ENCODE results near the gene PRPF4. TPM values are rescaled to one million over a fixed set of nuclear protein-coding genes. Genes with fewer than 3 reads are reported as not detected.

Gene PRPF4
- total and polyA plus RNA-seq, 4 donors, result 7.5 to 20.6 (median 17.3) TPM

GRCh38 chr9:113315231-113315630, 39.8 kb downstream of the PRPF4 start:
- DNase-seq, result no peak
- Histone ChIP-seq H3K9ac (ENCODE audit: insufficient read depth in 1 of 2, low read length in 2 of 2) (no peak overlapping the region), H3K27me3 (ENCODE audit: control insufficient read depth in 3 of 3, insufficient read depth in 3 of 3, low read length in 2 of 3) (no peaks in the 10 kb centered on the region), H3K27ac (ENCODE audit: low read depth in 1 of 2, low read length in 1 of 2) (no peak overlapping the region), H3K4me3 (no peak overlapping the region), H3K4me1 (ENCODE audit: control insufficient read depth in 5 of 5, insufficient read depth in 5 of 5, low read length in 5 of 5) (peaks cover 0 to 6% (median under 1%) of the 10 kb centered on the region in 5 donors), H3K9me3 (ENCODE audit: control insufficient read depth in 4 of 4, insufficient read depth in 3 of 4, low read length in 3 of 4) (no peaks in the 10 kb centered on the region), H3K36me3 (ENCODE audit: control insufficient read depth in 4 of 4, insufficient read depth in 4 of 4, low read length in 4 of 4) (peaks cover 0 to 6% (median under 1%) of the 10 kb centered on the region in 4 donors)
- no peak for TF ChIP-seq CTCF (IDR thresholded peaks at IDR 0.05; ENCODE audit: control extremely low read depth, extremely low read depth)
- ATAC-seq (ENCODE audit: insufficient read depth, low FRiP score), result no peak

GRCh38 chr9:113316030-113316429, 40.6 kb downstream of the PRPF4 start:
- H3K36me3 ChIP-seq (ENCODE audit: control insufficient read depth in 4 of 4, insufficient read depth in 4 of 4, low read length in 4 of 4), result peaks cover 0 to 14% (median 2%) of the 10 kb centered on the region in 4 donors
- H3K9me3 ChIP-seq (ENCODE audit: control insufficient read depth in 4 of 4, insufficient read depth in 3 of 4, low read length in 3 of 4), result no peaks in the 10 kb centered on the region
- no peak overlapping the region for H3K27ac ChIP-seq (ENCODE audit: low read depth in 1 of 2, low read length in 1 of 2)
- WGBS, 2 donors, result 91 to 92% methylated on average over 4 of the region's 4 CpGs
- no peaks in the 10 kb centered on the region for H3K4me1 ChIP-seq (ENCODE audit: control insufficient read depth in 5 of 5, insufficient read depth in 5 of 5, low read length in 5 of 5)
- H3K27me3 ChIP-seq (ENCODE audit: control insufficient read depth in 3 of 3, insufficient read depth in 3 of 3, low read length in 2 of 3), result no peaks in the 10 kb centered on the region
- DNase-seq (no peak), ATAC-seq (ENCODE audit: insufficient read depth, low FRiP score) (no peak)
- H3K9ac ChIP-seq (ENCODE audit: insufficient read depth in 1 of 2, low read length in 2 of 2), result no peak overlapping the region
- no peak for TF ChIP-seq CTCF (IDR thresholded peaks at IDR 0.05; ENCODE audit: control extremely low read depth, extremely low read depth)
- no peak overlapping the region for H3K4me3 ChIP-seq

GRCh38 chr9:113317777-113318176, 42.3 kb downstream of the PRPF4 start:
- H3K4me3 ChIP-seq, result no peak overlapping the region
- ATAC-seq (ENCODE audit: insufficient read depth, low FRiP score) (no peak), DNase-seq (no peak)
- TF ChIP-seq CTCF (IDR thresholded peaks at IDR 0.05; ENCODE audit: control extremely low read depth, extremely low read depth), result no peak
- H3K4me1 ChIP-seq (ENCODE audit: control insufficient read depth in 5 of 5, insufficient read depth in 5 of 5, low read length in 5 of 5), result no peaks in the 10 kb centered on the region
- H3K27me3 ChIP-seq (ENCODE audit: control insufficient read depth in 3 of 3, insufficient read depth in 3 of 3, low read length in 2 of 3), result no peaks in the 10 kb centered on the region
- H3K36me3 ChIP-seq (ENCODE audit: control insufficient read depth in 4 of 4, insufficient read depth in 4 of 4, low read length in 4 of 4), result peaks cover 0 to 16% (median 3%) of the 10 kb centered on the region in 4 donors
- no peaks in the 10 kb centered on the region for H3K9me3 ChIP-seq (ENCODE audit: control insufficient read depth in 4 of 4, insufficient read depth in 3 of 4, low read length in 3 of 4)
- no peak overlapping the region for H3K9ac ChIP-seq (ENCODE audit: insufficient read depth in 1 of 2, low read length in 2 of 2)
- 85 to 93% methylated on average over 2 of the region's 2 CpGs for WGBS, 2 donors
- H3K27ac ChIP-seq (ENCODE audit: low read depth in 1 of 2, low read length in 1 of 2), result no peak overlapping the region

- no peak for DNase-seq
- no peak overlapping the region for H3K27ac ChIP-seq (ENCODE audit: low read depth in 1 of 2, low read length in 1 of 2)
- H3K9ac ChIP-seq (ENCODE audit: insufficient read depth in 1 of 2, low read length in 2 of 2), result no peak overlapping the region
- no peak for ATAC-seq (ENCODE audit: insufficient read depth, low FRiP score)
- H3K4me3 ChIP-seq, result no peak overlapping the region
- TF ChIP-seq CTCF (IDR thresholded peaks at IDR 0.05; ENCODE audit: control extremely low read depth, extremely low read depth), result no peak
- H3K4me1 ChIP-seq (ENCODE audit: control insufficient read depth in 5 of 5, insufficient read depth in 5 of 5, low read length in 5 of 5), result peaks cover 0 to 1% (median 0%) of the 10 kb centered on the region in 5 donors
- 96% methylated on average over 2 of the region's 2 CpGs for WGBS, 2 donors
- H3K36me3 ChIP-seq (ENCODE audit: control insufficient read depth in 4 of 4, insufficient read depth in 4 of 4, low read length in 4 of 4), result peaks cover 0 to 16% (median 3%) of the 10 kb centered on the region in 4 donors
- H3K27me3 ChIP-seq (ENCODE audit: control insufficient read depth in 3 of 3, insufficient read depth in 3 of 3, low read length in 2 of 3), result no peaks in the 10 kb centered on the region
- no peaks in the 10 kb centered on the region for H3K9me3 ChIP-seq (ENCODE audit: control insufficient read depth in 4 of 4, insufficient read depth in 3 of 4, low read length in 3 of 4)
Observed at GRCh38 chr9:113319054-113319453, 43.6 kb downstream of the PRPF4 start.

Measured in lung (tissue), 12 donors.